NCI-H1048 (cell line): Measurements from ENCODE around the gene ZNF521.
"Not testable (repeated sequence)": the region's sequence is repeated elsewhere in the genome, so short reads cannot be mapped to it uniquely, and the experiment has no call there.

Experiments
- DNase-seq: peaks from one replicate; lab custom pipeline; 2025; lab: John Stamatoyannopoulos, UW

Gene ZNF521

GRCh38 chr18:25033175-25033574, 318.8 kb downstream of the ZNF521 start:
- not testable (repeated sequence) for DNase-seq

GRCh38 chr18:25029802-25030201, 322.2 kb downstream of the ZNF521 start:
- no peak for DNase-seq

DNA sequence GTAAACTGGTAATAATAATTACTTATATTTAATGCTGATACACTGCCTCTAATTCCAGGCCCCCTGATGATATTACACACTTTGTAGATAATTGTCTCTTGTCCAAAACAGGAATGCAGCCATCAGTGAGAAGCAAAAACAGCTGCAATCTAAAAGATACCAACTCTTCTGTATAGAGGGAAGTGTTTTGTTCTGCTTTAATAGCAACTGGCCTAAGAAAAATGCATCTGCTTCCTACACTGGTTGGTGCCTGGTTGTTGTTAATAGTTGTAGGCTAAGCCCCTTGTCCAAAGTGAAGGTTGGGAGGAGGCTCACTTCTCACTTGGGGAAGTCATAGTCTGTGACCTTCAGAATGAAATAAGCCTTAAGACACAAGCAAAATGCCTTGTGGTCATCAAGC, 332.0 kb downstream of the ZNF521 start:
- DNase-seq, result no peak

DNA sequence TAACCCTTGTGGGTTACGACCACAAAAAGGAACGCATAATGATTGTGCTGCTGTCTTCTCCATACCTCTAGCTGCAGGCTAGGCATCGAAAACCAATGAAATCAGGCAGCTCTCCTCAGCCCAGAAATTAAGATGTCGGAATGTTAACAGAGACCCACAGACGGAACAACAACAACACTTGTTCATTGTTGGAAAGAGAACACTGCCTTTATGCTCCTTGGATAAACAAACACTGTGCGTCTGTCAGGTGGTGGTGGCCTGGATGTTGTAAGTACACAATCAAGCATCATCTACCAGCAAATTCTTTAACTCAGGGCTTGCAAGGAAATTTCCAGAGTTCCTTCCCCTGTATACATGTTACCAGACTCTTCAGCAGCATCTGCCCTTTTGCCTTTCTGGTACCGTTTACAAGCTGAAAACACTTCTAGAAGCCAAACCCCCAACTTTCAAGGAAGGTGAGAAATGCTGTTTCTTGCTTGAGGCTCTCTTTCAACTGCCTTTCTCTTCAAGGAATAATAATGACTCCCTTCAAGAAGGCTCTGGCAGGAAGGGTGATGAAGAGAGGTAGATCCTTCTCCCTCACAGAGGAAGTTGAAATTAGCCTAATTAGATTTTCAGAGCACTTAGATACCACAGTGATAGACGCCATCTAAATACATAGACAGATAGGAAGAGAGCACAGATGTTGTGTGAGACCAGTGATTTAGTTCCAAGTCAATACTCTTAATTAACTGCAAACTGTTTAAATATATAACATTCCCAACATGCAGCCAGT, 332.7 kb downstream of the ZNF521 start:
- no peak for DNase-seq

DNA sequence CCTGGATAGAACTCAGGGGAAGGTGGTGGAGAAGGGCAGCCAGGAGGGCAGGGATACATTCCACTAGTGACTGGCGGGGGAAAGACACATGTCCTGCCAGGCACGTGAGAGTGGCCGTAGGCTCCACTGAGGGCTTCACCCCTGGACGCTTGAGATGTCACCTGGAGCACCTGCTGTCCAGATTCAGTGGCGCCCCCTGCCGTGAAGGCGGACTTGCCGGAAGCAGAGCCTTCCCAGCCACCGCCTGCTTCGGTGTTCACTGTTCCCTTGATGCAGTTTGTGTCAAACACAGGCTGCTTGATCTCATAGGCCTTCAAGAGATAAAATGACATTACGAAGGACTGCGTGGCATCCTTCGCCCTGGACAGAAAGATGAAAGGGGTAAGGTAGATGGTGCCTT, 335.3 kb downstream of the ZNF521 start:
- DNase-seq, result no peak

- no peak for DNase-seq
Observed at GRCh38 chr18:25016181-25016580, 335.8 kb downstream of the ZNF521 start.
